RPMI7951 (cell line): ENCODE data around the gene TMEM117. TPM values are rescaled to one million over a fixed set of nuclear protein-coding genes. Genes with fewer than 3 reads are reported as not detected.
"Not testable (repeated sequence)": the region's sequence is repeated elsewhere in the genome, so short reads cannot be mapped to it uniquely, and the experiment has no call there.

Experiments
- DNase-seq: peaks from one replicate; pipeline ENCODE4 v3.0.0-alpha.2; 2012; ENCODE audit warnings: low read depth
- total RNA-seq: library from RNA; depleted of rRNA; stranded (reverse); fragments of >200 nt; shearing (Covaris generic); gene quantifications from 2 replicates; pipeline ENCODE4 v1.2.3, GENCODE V29; 2014

The TMEM117 gene
- total RNA-seq, 1 experiment from 2014 or later: 14.9 TPM

GRCh38 chr12:44098786-44099185 lies 262.9 kb downstream of the TMEM117 start:
- no peak for DNase-seq

DNA sequence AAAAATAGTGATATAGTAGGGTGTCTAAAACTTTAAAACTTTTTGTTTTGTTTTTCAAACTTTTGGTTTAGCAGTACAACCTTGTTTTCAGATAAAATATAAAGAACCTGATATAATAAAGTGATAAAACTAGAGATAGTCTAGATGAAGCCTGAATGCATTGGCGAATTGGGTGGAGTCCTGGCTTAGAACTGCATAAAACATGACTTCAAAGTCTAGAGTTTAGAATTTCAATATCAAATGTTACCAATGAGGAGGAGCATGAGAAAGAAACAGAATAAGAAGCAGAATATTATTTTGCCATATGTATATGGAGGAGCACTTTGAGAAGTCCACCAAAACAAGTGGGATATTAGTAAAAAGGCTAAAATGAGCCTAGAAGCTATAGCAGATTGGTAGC lies 263.6 kb downstream of the TMEM117 start:
- DNase-seq: no peak

DNA sequence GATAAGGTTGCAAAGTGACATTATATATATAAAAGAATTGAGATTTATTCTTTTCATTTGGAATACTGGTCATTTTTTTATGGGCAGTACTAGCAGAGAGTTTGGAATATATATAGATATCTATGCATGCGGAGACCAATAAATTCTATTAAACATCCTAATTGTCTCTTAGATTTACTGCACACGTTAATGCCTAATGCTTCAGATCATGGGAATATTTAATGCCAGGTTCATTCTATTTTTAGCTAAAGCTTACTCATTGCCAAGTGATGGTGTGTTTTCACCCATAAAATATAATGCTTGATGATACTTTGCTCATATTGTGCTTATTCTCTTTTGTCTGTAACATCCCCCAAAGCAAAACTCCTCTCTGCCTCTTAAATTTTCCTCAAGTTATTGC lies 264.4 kb downstream of the TMEM117 start:
- DNase-seq: no peak

DNA sequence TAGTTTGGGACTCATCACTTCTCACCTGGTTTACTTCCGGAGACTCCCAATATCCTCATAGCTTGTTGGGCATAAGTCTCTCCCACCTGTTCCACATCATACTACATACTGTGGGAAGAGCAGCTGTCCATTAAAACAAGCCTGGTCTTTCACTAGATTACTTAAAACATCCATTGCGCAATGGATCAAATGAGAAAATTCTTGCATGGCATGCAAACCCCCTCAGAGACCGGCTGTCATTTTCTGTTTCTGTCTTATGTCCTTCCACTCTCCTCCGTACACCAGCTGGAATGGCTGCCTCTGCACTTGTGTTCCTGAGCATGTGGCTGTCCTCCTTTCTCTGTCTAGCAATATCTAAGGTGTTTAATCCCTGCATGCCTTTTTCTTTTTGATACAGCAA lies 265.6 kb downstream of the TMEM117 start:
- no peak for DNase-seq

DNA sequence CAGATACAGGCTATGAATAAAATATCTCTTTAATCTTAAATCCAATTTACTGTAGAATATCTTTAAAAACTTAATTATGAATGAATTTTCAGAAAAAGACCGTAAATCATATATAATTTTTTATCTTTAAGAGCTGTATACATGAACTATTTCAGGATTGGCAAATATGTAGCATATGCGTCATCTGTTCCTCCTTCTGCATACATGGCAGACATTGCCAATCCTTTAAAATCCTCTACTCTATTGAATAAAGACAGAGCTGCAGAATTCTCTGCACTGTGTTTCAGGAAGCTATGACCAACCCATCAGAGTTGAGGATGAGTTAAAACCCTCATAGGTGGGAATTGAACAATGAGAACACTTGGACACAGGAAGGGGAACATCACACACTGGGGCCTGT lies 279.0 kb downstream of the TMEM117 start:
- DNase-seq: no peak

DNA sequence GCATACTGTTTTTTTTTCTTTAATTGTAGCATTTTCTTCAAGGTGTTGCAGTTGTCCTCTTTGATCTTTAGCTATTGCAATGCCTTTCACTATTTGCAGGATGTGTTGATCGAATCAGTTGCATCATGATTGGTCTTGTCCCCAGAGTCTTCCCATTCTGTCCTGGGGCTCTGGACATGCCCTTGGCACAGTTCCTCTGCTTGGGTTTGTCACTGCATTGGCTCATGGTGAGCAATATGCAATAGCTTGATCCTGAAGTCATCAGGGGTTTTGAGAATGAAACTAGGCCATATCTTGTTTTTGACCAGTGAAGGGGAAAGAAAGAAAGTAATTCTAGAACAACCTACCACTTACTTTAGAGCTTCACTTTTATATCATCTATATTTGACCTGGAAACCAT lies 281.5 kb downstream of the TMEM117 start:
- DNase-seq: no peak

DNA sequence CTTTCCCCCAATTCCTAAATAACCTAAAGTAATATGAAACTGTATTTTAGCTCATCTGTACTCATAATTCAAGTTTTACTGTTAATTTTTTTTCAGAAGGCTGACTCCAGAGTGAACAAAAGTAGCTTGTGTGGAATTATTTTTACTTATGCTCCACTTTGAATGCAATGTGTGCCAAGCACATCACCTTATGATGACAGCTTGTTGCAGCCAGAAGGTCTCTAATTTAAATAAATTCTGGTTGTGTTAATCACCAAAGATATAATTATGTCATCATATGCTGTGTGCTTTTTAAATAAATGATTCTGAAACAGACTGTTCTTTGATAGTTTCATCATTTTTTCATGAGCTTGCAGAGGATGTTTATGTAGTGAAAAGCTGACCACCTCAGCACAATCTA lies 283.1 kb downstream of the TMEM117 start:
- no peak for DNase-seq

- DNase-seq: no peak
These were observed 290.9 kb downstream of the TMEM117 start for GRCh38 chr12:44126806-44127205.

DNA sequence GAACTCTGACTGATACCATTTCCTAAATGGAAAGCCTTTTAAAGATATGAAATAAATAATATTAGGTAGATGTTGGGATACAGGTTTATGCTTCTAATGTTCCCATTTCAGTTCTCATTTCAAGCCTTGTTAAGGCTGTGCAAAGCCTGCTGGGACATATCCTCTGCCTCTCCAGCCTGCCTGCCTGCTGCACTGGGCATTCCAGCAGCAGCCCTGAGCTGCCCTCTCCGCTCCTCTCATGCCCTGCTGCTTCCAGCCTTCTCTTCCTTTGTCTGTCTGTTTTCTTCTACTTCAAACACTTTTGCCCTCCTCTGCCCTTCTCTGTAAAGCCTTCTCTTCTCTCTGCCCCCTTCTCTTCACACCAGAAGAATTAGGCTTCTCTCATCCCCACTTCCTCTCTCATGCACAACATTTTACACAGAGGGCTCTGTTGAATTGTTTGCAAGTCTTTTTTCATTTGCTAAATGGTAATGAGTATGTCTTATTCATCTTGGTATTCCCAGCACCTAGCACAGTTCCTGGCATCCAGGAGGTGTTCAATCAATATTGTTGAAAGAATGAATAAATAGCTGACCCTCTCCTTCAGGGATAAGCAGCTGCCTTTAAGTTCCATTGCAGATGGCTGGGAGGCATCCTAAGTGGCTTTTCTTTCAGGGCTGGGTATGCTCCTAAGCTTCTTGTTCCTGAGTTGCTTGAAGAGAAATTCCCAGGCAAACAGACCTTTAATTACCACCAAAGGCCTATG lies 292.3 kb downstream of the TMEM117 start:
- no peak for DNase-seq

GRCh38 chr12:44143175-44143574 lies 307.3 kb downstream of the TMEM117 start:
- DNase-seq: no peak

- DNase-seq: no peak
These were observed 313.1 kb downstream of the TMEM117 start for GRCh38 chr12:44148936-44149335.

GRCh38 chr12:44154128-44154527 lies 318.2 kb downstream of the TMEM117 start:
- no peak for DNase-seq

- no peak for DNase-seq
These were observed 319.5 kb downstream of the TMEM117 start for GRCh38 chr12:44155358-44155757.

DNA sequence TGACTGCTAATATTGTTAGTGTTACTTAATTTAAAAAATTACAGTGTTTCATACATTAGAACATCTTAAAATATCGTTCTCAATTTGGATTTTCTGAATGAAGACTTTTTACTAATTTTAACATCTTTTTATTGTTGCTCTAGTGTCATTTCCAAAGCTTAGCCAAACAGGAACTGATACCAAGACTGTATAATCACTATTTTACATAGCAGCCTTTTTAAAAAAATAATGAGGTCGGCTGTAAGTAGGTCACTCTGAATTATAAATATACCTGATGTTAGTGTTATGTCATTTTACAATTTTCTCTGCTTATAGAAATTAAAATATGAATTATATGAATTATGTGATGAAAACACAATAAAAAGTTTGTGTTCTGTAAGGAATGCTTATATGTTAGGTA lies 321.5 kb downstream of the TMEM117 start:
- DNase-seq: no peak

DNA sequence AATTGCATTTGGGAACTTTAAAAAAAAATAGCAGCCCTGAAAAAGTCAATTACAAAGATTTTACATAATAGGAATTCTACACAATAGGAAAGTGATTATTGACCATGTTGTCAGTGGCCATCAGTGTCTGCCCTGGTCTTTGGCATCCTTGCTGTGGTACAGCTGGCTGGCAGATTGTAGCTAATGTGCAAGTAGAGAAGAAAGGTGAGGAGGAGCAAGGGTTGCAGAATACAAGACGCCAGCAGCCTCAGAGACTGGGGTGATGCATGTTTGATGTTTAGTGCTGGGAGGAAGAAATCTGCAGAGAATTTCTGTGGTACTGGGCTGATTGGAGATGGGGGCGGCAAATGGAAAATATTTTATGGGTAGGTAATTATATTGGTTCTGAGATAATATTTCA lies 322.9 kb downstream of the TMEM117 start:
- DNase-seq: no peak

DNA sequence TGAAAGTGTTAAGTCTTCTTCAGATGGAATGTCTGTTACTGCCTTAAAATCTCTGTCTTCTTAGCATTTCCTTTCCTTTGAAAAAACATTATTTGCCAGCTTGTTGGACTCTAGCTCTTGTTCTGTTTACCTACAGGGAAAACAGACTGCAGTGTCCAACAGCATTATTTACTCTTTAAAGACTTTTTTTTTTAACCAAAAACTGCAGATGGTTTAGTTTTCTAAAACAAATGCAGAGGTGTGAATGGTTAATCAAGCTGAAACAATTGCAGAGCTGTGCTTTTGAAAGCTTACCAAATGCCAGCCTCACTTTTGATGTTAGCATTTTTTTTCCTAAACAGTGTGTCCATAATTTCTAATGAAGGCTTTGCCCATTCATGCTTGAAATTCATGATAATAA lies 323.3 kb downstream of the TMEM117 start:
- no peak for DNase-seq

- no peak for DNase-seq
These were observed 324.0 kb downstream of the TMEM117 start for GRCh38 chr12:44159862-44160261.

- DNase-seq: no peak
These were observed 327.1 kb downstream of the TMEM117 start for GRCh38 chr12:44162961-44163360.

DNA sequence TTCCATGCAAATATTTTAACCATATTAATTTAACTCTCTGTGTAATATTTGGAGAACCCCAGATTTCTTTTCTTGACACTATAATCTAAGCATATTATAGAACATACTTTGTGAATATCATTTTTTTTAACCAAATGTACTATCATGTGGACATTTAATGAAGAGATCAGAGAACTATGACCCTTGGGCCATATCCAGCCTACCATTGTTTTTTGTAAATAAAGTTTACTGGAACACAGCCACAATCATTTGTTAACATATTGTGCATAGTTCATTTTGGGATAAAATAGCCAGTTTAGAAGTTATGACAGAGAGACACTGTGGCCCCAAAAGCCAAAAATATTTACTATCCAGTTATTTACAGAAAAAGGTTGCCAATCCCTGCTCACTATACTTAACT lies 338.2 kb downstream of the TMEM117 start:
- DNase-seq: no peak

- no peak for DNase-seq
These were observed 348.8 kb downstream of the TMEM117 start for GRCh38 chr12:44184499-44185206.

GRCh38 chr12:44193281-44193680 lies 357.4 kb downstream of the TMEM117 start:
- DNase-seq: no peak

DNA sequence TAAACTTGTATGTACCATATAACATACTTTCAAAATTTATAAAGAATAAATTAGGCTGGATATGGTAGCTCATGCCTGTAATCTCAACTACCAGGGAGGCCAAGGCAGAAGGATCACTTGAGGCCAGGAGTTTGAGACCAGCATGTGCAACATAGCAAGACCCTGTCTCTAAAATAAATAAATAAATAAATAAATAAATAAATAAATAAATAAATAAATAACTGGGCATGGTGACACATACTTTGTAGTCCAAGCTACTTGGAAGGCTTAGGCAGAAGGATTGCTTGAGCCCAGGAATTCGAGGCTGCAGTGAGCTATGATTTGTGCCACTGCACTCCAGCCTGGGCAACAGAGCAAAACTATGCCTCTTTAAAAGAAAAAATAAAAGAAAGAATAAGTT lies 359.8 kb downstream of the TMEM117 start:
- not testable (repeated sequence) for DNase-seq

- DNase-seq: no peak
These were observed 370.2 kb downstream of the TMEM117 start for GRCh38 chr12:44206045-44206444.
